ENCODE measurements around the gene UBE2L6. TPM values are rescaled to one million over a fixed set of nuclear protein-coding genes. Genes with fewer than 3 reads are reported as not detected.

Gene UBE2L6
- total RNA-seq, 1 experiment from 2014 or later: 38.8 TPM

GRCh38 chr11:57530596-57531507 is 36.6 kb downstream of the UBE2L6 start, which contains the start of gene TIMM10 (continued):
- TF ChIP-seq AR (CRISPR knock-in tag; IDR thresholded peaks at IDR 0.05) (no peak), ZNF232 (CRISPR knock-in tag; IDR thresholded peaks at IDR 0.05) (peak; percentile 54; the same call in 1 of the 2 replicates), NR2C2 (CRISPR knock-in tag; IDR thresholded peaks at IDR 0.05) (no peak), MAX (CRISPR knock-in tag; IDR thresholded peaks at IDR 0.05) (peak; percentile 79)
- TF ChIP-seq, protein P1, sequence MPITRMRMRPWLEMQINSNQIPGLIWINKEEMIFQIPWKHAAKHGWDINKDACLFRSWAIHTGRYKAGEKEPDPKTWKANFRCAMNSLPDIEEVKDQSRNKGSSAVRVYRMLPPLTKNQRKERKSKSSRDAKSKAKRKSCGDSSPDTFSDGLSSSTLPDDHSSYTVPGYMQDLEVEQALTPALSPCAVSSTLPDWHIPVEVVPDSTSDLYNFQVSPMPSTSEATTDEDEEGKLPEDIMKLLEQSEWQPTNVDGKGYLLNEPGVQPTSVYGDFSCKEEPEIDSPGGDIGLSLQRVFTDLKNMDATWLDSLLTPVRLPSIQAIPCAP (CRISPR knock-in tag; IDR thresholded peaks at IDR 0.05): no peak

DNA sequence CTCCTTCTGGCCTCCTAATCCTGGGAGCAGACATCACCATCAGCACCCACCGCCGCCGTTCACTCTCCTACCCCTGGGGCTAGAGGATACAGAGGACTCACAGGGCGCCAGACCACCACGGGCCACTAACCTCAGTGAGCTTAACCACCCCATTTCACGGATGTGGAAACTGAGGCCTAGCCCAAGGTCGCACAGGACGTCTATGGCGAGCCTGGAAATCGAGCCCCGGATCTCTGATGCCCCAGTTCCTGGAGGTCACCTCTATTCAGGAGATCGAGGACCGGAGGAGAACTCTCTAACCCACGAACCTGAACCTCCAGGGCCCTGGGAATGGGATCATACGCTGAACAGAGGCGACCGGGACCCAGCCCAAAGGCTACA is 37.3 kb downstream of the UBE2L6 start:
- ATAC-seq (peak; percentile 5), DNase-seq (ENCODE audit: low spot score) (no peak)
- ChIA-PET POLR2A (interaction anchor here (1.0 to 1.8 kb wide), 2 partner anchors 37 to 116 kb away, joined by 5 to 6 read pairs; no protein-coding TSS in a partner anchor), CTCF (interaction anchor here (1.0 to 6.8 kb wide), 6 partner anchors 13 to 190 kb away, joined by 3 to 260 read pairs (median 6); partner anchors contain the start of gene SLC43A1)
- TF ChIP-seq, protein P2, sequence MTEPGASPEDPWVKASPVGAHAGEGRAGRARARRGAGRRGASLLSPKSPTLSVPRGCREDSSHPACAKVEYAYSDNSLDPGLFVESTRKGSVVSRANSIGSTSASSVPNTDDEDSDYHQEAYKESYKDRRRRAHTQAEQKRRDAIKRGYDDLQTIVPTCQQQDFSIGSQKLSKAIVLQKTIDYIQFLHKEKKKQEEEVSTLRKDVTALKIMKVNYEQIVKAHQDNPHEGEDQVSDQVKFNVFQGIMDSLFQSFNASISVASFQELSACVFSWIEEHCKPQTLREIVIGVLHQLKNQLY (CRISPR knock-in tag; IDR thresholded peaks at IDR 0.05): no peak
- TF ChIP-seq ESRRA (CRISPR knock-in tag; IDR thresholded peaks at IDR 0.05; ENCODE audit: borderline replicate concordance) (0 out of 2 replicates have a peak, but pooled peaks have one; percentile 86), GTF2I (CRISPR knock-in tag; conservative IDR thresholded peaks at IDR 0.05) (peak; percentile 95), ZNF532 (CRISPR knock-in tag; IDR thresholded peaks at IDR 0.05; ENCODE audit: borderline replicate concordance) (no peak), KAT7 (CRISPR knock-in tag; IDR thresholded peaks at IDR 0.05; ENCODE audit: borderline replicate concordance) (0 out of 2 replicates have a peak, but pooled peaks have one; percentile 14), SMAD3 (CRISPR knock-in tag; IDR thresholded peaks at IDR 0.05; ENCODE audit: borderline replicate concordance) (0 out of 2 replicates have a peak, but pooled peaks have one; percentile 28)
- TF ChIP-seq, protein P3, sequence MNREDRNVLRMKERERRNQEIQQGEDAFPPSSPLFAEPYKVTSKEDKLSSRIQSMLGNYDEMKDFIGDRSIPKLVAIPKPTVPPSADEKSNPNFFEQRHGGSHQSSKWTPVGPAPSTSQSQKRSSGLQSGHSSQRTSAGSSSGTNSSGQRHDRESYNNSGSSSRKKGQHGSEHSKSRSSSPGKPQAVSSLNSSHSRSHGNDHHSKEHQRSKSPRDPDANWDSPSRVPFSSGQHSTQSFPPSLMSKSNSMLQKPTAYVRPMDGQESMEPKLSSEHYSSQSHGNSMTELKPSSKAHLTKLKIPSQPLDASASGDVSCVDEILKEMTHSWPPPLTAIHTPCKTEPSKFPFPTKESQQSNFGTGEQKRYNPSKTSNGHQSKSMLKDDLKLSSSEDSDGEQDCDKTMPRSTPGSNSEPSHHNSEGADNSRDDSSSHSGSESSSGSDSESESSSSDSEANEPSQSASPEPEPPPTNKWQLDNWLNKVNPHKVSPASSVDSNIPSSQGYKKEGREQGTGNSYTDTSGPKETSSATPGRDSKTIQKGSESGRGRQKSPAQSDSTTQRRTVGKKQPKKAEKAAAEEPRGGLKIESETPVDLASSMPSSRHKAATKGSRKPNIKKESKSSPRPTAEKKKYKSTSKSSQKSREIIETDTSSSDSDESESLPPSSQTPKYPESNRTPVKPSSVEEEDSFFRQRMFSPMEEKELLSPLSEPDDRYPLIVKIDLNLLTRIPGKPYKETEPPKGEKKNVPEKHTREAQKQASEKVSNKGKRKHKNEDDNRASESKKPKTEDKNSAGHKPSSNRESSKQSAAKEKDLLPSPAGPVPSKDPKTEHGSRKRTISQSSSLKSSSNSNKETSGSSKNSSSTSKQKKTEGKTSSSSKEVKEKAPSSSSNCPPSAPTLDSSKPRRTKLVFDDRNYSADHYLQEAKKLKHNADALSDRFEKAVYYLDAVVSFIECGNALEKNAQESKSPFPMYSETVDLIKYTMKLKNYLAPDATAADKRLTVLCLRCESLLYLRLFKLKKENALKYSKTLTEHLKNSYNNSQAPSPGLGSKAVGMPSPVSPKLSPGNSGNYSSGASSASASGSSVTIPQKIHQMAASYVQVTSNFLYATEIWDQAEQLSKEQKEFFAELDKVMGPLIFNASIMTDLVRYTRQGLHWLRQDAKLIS (CRISPR knock-in tag; IDR thresholded peaks at IDR 0.05; ENCODE audit: borderline replicate concordance): no peak
- Mint-ChIP-seq H3K4me3 (peak overlapping the region; percentile 96), H3K36me3 (peaks cover 8% of the 10 kb centered on the region), H3K4me1 (peaks cover 18% of the 10 kb centered on the region), H3K27me3 (ENCODE audit: low read depth) (peaks cover 7% of the 10 kb centered on the region), H3K27ac (peak overlapping the region; percentile 66), H3K9me3 (no peaks in the 10 kb centered on the region)
